IPS-20b (cell line): ENCODE results near the gene CGREF1.
"Not testable (repeated sequence)": the region's sequence is repeated elsewhere in the genome, so short reads cannot be mapped to it uniquely, and the experiment has no call there.

Experiments
- H3K27ac ChIP-seq: one replicate; pipeline ENCODE4 v1.5.1; 2013; ENCODE audit warnings: low read length
- H3K27me3 ChIP-seq: 2 replicates; pipeline ENCODE4 v1.6.1; 2013; ENCODE audit warnings: mild to moderate bottlenecking, low read length, inconsistent platforms; ENCODE audit not compliant: insufficient read depth
- H3K36me3 ChIP-seq: 2 replicates; pipeline ENCODE4 v1.6.1; 2013; ENCODE audit warnings: low read depth, mild to moderate bottlenecking, inconsistent platforms, low read length, moderate library complexity; ENCODE audit not compliant: insufficient read depth
- H3K4me1 ChIP-seq: 2 replicates; pipeline ENCODE4 v1.6.1; 2013; ENCODE audit warnings: mild to moderate bottlenecking, control low read depth, inconsistent platforms, low read length, moderate library complexity; ENCODE audit not compliant: insufficient read depth
- H3K4me3 ChIP-seq: 2 replicates; pipeline ENCODE4 v1.5.1; 2013; ENCODE audit warnings: mild to moderate bottlenecking, low read length, inconsistent platforms
- H3K9ac ChIP-seq: 2 replicates; pipeline ENCODE4 v1.6.1; 2013; ENCODE audit warnings: low read depth, mild to moderate bottlenecking, inconsistent platforms, low read length, moderate library complexity
- H3K9me3 ChIP-seq: 2 replicates; pipeline ENCODE4 v1.6.1; 2013; ENCODE audit warnings: mild to moderate bottlenecking, low read depth, low read length, inconsistent platforms; ENCODE audit not compliant: insufficient read depth

The CGREF1 gene

DNA sequence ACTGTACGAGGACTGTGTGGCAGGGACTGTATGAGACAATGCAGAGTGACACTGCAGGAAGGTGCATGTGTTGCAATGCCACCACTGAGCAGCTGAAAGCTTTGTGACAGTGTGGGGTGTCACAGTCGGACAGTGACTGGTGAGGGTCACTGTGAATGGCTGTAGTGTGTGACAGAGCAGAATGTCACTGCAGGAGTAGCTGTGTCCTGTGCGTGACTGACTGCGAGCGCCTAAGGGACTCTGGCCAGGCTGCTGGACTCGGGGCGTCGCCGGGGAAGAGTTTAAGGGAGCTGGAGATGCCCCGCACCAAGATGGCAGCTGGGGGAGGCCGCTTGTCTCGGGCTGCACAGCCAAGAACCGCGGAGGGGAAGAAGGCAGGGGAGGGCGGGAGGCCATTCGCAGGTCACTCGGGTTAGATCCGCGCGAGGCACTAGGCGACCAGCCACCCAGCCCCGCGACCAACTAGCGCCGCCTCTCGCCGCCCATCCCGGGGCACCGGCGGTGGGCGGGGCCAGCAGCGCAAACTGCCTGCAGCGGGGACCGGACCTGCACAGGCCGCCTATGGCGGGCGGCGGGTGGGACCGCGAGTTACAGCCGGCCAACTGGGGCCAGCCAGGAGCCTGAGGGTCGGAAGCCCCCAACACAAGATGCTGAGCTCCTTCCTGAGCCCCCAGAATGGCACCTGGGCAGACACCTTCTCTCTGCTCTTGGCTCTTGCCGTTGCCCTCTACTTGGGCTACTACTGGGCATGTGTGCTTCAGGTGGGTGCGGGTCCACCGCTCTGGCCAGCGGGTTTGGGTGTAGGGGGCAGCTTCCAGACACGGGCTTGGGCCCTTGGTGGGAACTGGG is 4.6 kb upstream of the CGREF1 start, which contains the start of gene ABHD1:
Gene ABHD1, plus strand, starts transcription at position 514 of the 849 bp plus-strand sequence. Its CDS starts 134 bp downstream, at position 648.
- Histone ChIP-seq H3K27ac (no peak within 1 kb of the TSS), H3K4me3 (peak within 1 kb of the TSS; percentile 74), H3K36me3 (no peaks in the 10 kb centered on the region), H3K9me3 (no peaks in the 10 kb centered on the region; the same call in 1 of the 2 replicates), H3K4me1 (no peaks in the 10 kb centered on the region; the same call in 1 of the 2 replicates), H3K9ac (peak within 1 kb of the TSS; percentile 58; the same call in 1 of the 2 replicates), H3K27me3 (peaks cover 62% of the 10 kb centered on the region)

GRCh38 chr2:27122791-27123190 is 3.9 kb upstream of the CGREF1 start:
- Histone ChIP-seq H3K27ac (no peak overlapping the region), H3K4me1 (no peaks in the 10 kb centered on the region; the same call in 1 of the 2 replicates), H3K9ac (no peak overlapping the region), H3K36me3 (no peaks in the 10 kb centered on the region), H3K9me3 (no peaks in the 10 kb centered on the region; the same call in 1 of the 2 replicates), H3K4me3 (no peak overlapping the region), H3K27me3 (peaks cover 69% of the 10 kb centered on the region)

DNA sequence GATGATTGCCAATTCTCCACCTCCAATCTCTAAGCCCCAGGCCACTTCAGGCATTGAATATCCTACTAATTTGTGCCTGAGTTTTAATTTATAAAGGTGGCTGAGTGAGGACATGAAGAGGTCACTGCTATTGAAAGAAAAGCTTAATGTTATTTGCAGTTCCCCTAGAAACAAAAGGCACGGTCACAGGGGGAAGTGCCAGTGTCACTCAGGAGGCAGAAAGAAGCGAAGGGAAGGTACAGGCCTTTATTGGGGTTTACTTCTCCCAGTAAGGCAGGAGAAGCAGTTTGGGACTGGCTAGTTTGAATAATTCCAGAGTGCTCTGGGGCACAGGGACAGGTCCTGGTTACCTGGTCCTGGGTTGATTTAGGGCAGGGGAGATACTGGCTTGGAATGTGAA is 3.0 kb upstream of the CGREF1 start:
- Histone ChIP-seq H3K27ac (no peak overlapping the region), H3K27me3 (peaks cover 78% of the 10 kb centered on the region), H3K4me3 (no peak overlapping the region), H3K9ac (no peak overlapping the region), H3K4me1 (no peaks in the 10 kb centered on the region; the same call in 1 of the 2 replicates), H3K36me3 (no peaks in the 10 kb centered on the region), H3K9me3 (no peaks in the 10 kb centered on the region; the same call in 1 of the 2 replicates)

DNA sequence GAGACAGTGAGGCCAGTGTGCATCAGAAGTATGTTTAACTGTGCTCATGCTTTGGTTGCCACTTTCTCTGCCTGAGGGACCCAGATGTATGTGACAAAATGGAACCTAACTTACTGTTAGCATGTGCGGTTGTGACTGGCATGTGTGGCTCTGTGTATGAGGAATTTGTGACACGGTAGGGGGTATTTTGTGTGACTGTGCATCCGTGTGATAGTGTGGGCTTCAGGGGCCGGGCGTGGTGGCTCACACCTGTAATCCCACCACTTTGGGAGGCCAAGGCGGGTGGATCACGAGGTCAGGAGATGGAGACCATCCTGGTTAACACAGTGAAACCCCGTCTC is 372 bp upstream of the CGREF1 start:
- H3K9me3 ChIP-seq, H3K4me1 ChIP-seq, H3K27ac ChIP-seq, H3K36me3 ChIP-seq: not testable (repeated sequence)
- Histone ChIP-seq H3K27me3 (peaks cover 80% of the 10 kb centered on the region), H3K9ac (peak overlapping the region; percentile 30; the same call in 1 of the 2 replicates), H3K4me3 (peak overlapping the region; percentile 72)

DNA sequence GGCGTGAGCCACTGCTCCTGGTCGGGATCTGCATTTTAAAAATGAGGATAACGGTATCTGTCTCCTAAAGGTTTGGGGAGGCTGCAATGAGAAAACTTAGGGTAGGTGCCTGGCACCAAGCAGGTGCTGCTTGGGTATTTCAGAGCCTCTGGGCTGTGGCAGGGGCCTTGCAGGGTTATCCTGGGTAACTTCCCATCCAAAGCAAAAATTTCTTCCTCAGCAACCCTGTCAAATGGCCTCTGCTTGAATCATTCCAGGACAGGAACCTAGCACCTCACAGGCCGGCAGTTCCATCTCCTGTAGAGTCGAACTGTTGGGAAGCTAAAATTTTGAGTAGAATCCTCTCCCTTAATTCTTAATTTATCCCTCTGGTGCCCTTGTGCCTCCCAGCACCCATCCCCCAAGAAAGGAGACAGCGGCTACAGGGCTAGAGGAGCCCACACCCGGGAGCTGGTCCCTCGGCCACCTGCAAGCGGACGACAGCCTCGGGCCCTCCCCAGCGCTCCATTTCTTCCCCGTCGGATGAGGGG is 868 bp downstream of the CGREF1 start:
- Histone ChIP-seq H3K9ac (no peak overlapping the region), H3K27ac (no peak overlapping the region), H3K27me3 (peaks cover 71% of the 10 kb centered on the region)

GRCh38 chr2:27115519-27115918 is 3.4 kb downstream of the CGREF1 start:
- H3K9me3 ChIP-seq: no peaks in the 10 kb centered on the region; the same call in 1 of the 2 replicates
- no peak overlapping the region for H3K9ac ChIP-seq
- peaks cover 45% of the 10 kb centered on the region for H3K27me3 ChIP-seq
- H3K27ac ChIP-seq: no peak overlapping the region
- no peaks in the 10 kb centered on the region for H3K36me3 ChIP-seq
- H3K4me3 ChIP-seq: no peak overlapping the region
- H3K4me1 ChIP-seq: no peaks in the 10 kb centered on the region; the same call in 1 of the 2 replicates

More for the DNA sequence above, 868 bp downstream of the CGREF1 start:
- Histone ChIP-seq H3K9me3 (no peaks in the 10 kb centered on the region; the same call in 1 of the 2 replicates), H3K4me3 (peak overlapping the region; percentile 72), H3K4me1 (no peaks in the 10 kb centered on the region; the same call in 1 of the 2 replicates), H3K36me3 (no peaks in the 10 kb centered on the region)

- not testable (repeated sequence) for H3K27ac ChIP-seq, H3K9me3 ChIP-seq, H3K36me3 ChIP-seq, H3K4me1 ChIP-seq, H3K27me3 ChIP-seq, H3K9ac ChIP-seq, H3K4me3 ChIP-seq
Measured at GRCh38 chr2:27111392-27112078, 7.4 kb downstream of the CGREF1 start.

DNA sequence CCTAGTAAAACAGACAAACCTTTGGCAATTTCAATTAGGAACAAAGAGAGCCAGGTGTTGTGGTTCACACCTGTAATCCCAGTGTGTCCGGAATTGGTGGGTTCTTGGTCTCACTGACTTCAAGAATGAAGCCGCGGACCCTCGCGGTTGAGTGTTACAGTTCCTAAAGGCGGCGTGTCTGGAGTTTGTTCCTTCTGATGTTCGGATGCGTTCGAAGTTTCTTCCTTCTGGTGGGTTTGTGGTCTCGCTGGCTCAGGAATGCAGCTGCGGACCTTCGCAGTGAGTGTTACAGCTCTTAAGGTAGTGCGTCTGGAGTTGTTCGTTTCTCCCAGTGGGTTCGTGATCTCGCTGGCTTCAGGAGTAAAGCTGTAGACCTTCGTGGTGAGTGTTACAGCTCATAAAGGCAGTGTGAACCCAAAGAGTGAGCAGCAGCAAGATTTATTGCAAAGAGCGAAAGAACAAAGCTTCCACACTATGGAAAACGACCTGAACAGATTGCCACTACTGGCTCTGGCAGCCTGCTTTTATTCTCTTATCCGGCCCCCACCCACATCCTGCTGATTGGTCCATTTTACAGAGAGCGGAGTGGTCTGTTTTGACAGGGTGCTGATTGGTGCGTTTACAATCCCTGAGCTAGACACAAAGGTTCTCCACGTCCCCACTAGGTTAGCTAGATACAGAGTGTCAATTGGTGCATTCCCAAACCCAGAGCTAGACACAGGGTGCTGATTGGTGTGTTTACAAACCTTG is 8.2 kb downstream of the CGREF1 start:
- not testable (repeated sequence) for H3K27ac ChIP-seq, H3K9ac ChIP-seq, H3K4me1 ChIP-seq, H3K4me3 ChIP-seq, H3K9me3 ChIP-seq, H3K36me3 ChIP-seq, H3K27me3 ChIP-seq

- Histone ChIP-seq H3K27ac (no peak overlapping the region), H3K9me3 (no peaks in the 10 kb centered on the region), H3K27me3 (no peaks in the 10 kb centered on the region), H3K4me3 (no peak overlapping the region), H3K36me3 (no peaks in the 10 kb centered on the region), H3K9ac (no peak overlapping the region), H3K4me1 (no peaks in the 10 kb centered on the region)
Measured at GRCh38 chr2:27109083-27109482, 9.8 kb downstream of the CGREF1 start.

GRCh38 chr2:27108221-27108620 is 10.7 kb downstream of the CGREF1 start:
- H3K27ac ChIP-seq: no peak overlapping the region
- no peaks in the 10 kb centered on the region for H3K4me1 ChIP-seq
- H3K9me3 ChIP-seq: no peaks in the 10 kb centered on the region
- H3K36me3 ChIP-seq: no peaks in the 10 kb centered on the region
- no peak overlapping the region for H3K9ac ChIP-seq
- H3K27me3 ChIP-seq: no peaks in the 10 kb centered on the region
- no peak overlapping the region for H3K4me3 ChIP-seq

DNA sequence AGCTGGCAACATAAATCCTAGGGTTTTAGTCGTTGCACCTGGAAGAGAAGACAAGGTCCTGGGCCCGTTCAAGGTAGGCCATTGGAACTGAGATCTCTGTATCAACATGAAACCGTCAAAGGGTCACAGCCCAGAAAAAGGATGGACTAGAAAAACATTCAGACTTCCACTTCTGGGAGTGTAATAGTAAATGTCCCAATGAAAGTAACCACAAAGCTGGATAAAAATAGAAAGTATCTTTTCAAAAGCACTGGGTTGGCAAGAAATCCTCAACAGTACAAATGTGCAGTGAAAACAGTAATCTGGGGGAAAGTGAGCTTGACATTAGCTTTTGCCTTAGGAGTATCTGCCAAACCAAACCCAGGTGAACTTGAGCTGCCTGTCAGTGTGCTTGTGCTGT is 12.9 kb downstream of the CGREF1 start:
- no peak overlapping the region for H3K4me3 ChIP-seq
- H3K4me1 ChIP-seq: no peaks in the 10 kb centered on the region
- no peak overlapping the region for H3K27ac ChIP-seq
- H3K27me3 ChIP-seq: no peaks in the 10 kb centered on the region
- no peaks in the 10 kb centered on the region for H3K9me3 ChIP-seq
- H3K36me3 ChIP-seq: no peaks in the 10 kb centered on the region
- no peak overlapping the region for H3K9ac ChIP-seq
